CD14-positive monocyte (primary cell): Measurements from ENCODE around the gene WIPF1. TPM values are rescaled to one million over a fixed set of nuclear protein-coding genes. Genes with fewer than 3 reads are reported as not detected.

Experiments used
- DNase-seq, 3 donors: peaks; one replicate each; pipeline ENCODE4 v3.0.0-alpha.2; 2011 to 2022
- H2AFZ ChIP-seq: 2 replicates; pipeline ENCODE4 v1.6.0; 2012; ENCODE audit warnings: mild to moderate bottlenecking, low read depth, low read length, inconsistent platforms; ENCODE audit not compliant: insufficient read depth, poor library complexity, severe bottlenecking
- H3K27ac ChIP-seq, 2 donors: 1 replicate in 1 of 2; 2 replicates in 1 of 2; pipeline ENCODE4 v1.5.1; 2012 to 2013; ENCODE audit warnings: low read length in 2 of 2, control low read depth in 1 of 2, inconsistent platforms in 1 of 2, low read depth in 1 of 2, mild to moderate bottlenecking in 1 of 2
- H3K27me3 ChIP-seq, 2 donors: one replicate each; pipeline versions ENCODE4 v1.6.0 to v1.6.1; 2011 to 2013; ENCODE audit warnings: low read length in 2 of 2; ENCODE audit not compliant: control insufficient read depth in 2 of 2, insufficient read depth in 2 of 2
- H3K36me3 ChIP-seq, 2 donors: replicated peaks in 1 of 2; 1 replicate in 1 of 2; 2 replicates in 1 of 2; pipeline versions ENCODE4 v1.5.1 to v1.6.1; 2012 to 2013; ENCODE audit warnings: low read length in 2 of 2, control low read depth in 1 of 2, inconsistent platforms in 1 of 2, mild to moderate bottlenecking in 1 of 2; ENCODE audit not compliant: insufficient read depth in 2 of 2, control insufficient read depth in 1 of 2
- H3K4me1 ChIP-seq, 2 donors: 1 replicate in 1 of 2; 2 replicates in 1 of 2; pipeline versions ENCODE4 v1.5.1 to v1.6.1; 2012 to 2013; ENCODE audit warnings: low read length in 2 of 2, control low read depth in 1 of 2, inconsistent platforms in 1 of 2, mild to moderate bottlenecking in 1 of 2, moderate library complexity in 1 of 2; ENCODE audit not compliant: insufficient read depth in 2 of 2, control insufficient read depth in 1 of 2
- H3K4me2 ChIP-seq: replicated peaks from 2 replicates; pipeline ENCODE3; 2012; ENCODE audit warnings: low read length, moderate library complexity, mild to moderate bottlenecking; ENCODE audit not compliant: poor library complexity, severe bottlenecking; ENCODE audit errors: extremely low read depth
- H3K4me3 ChIP-seq, 3 experiments: fragments of 200-600 bp in 1 of 3; sonication (generic) in 1 of 3; replicated peaks in 1 of 3; 1 replicate in 2 of 3; 2 replicates in 1 of 3; pipeline ENCODE4 v1.5.1; 2011 to 2013; ENCODE audit warnings: low read length in 3 of 3, mild to moderate bottlenecking in 3 of 3, control low read depth in 2 of 3, low read depth in 2 of 3, inconsistent platforms in 1 of 3, moderate library complexity in 1 of 3
- H3K79me2 ChIP-seq: 2 replicates; pipeline ENCODE4 v1.6.0; 2012; ENCODE audit warnings: mild to moderate bottlenecking, control low read depth, inconsistent platforms, low read length, moderate library complexity; ENCODE audit not compliant: insufficient read depth
- H3K9ac ChIP-seq: 2 replicates; pipeline ENCODE4 v1.6.0; 2017; ENCODE audit warnings: low read length, mild to moderate bottlenecking; ENCODE audit not compliant: insufficient read depth, poor library complexity, severe bottlenecking
- H3K9me3 ChIP-seq, 2 donors: replicated peaks in 1 of 2; 1 replicate in 1 of 2; 2 replicates in 1 of 2; pipeline versions ENCODE4 v1.5.1 to v1.6.1; 2012 to 2013; ENCODE audit warnings: low read length in 2 of 2, control low read depth in 1 of 2; ENCODE audit not compliant: control insufficient read depth in 1 of 2, insufficient read depth in 1 of 2
- H4K20me1 ChIP-seq: 2 replicates; pipeline ENCODE4 v1.6.0; 2012; ENCODE audit warnings: mild to moderate bottlenecking, low read length, control low read depth, moderate library complexity; ENCODE audit not compliant: insufficient read depth
- H3K27ac Mint-ChIP-seq, 7 donors: one replicate each; pipeline ENCODE4 v1.8.0; 2020; ENCODE audit warnings: mild to moderate bottlenecking in 7 of 7, mixed read lengths in 7 of 7, moderate library complexity in 6 of 7, inconsistent platforms in 2 of 7
- H3K27me3 Mint-ChIP-seq, 3 donors: one replicate each; pipeline ENCODE4 v1.8.0; 2021 to 2022; ENCODE audit warnings: low read depth in 3 of 3, mild to moderate bottlenecking in 3 of 3, mixed read lengths in 3 of 3, moderate library complexity in 3 of 3, inconsistent platforms in 1 of 3
- H3K36me3 Mint-ChIP-seq, 2 donors: one replicate each; pipeline ENCODE4 v1.8.0; 2020; ENCODE audit warnings: mixed read lengths in 2 of 2, inconsistent platforms in 1 of 2, mild to moderate bottlenecking in 1 of 2
- H3K4me1 Mint-ChIP-seq: one replicate; pipeline ENCODE4 v1.8.0; 2020; ENCODE audit warnings: mild to moderate bottlenecking, mixed read lengths
- H3K4me3 Mint-ChIP-seq, 2 donors: one replicate each; pipeline ENCODE4 v1.8.0; 2020; ENCODE audit warnings: mild to moderate bottlenecking in 2 of 2, mixed read lengths in 2 of 2, moderate library complexity in 1 of 2
- H3K9me3 Mint-ChIP-seq, 7 donors: one replicate each; pipeline ENCODE4 v1.8.0; 2020 to 2022; ENCODE audit warnings: mixed read lengths in 7 of 7, mild to moderate bottlenecking in 6 of 7, moderate library complexity in 6 of 7, inconsistent platforms in 2 of 7
- WGBS: methylation state at CpG from one replicate; pipeline ENCODE4 v1.1.5; 2013; ENCODE audit warnings: missing lambda C conversion rate; ENCODE audit not compliant: insufficient coverage; 5-methylcytosine and 5-hydroxymethylcytosine counted together
- intact Hi-C, 2 donors: fragments of 100-400 bp; cut with micrococcal nuclease; formaldehyde crosslinking; loops; one replicate each; pipeline versions ENCODE4 v1.15.0 to v1.15.1; 2023
- polyA plus RNA-seq, 3 donors: library from polyadenylated mRNA; depleted of rRNA in 1 of 3; unstranded in 2 of 3; stranded (reverse) in 1 of 3; fragments of 300-500 nt in 2 of 3; fragments of >200 nt in 1 of 3; fragmentation: Illumina TruSeq in 2 of 3; gene quantifications; 1 replicate in 2 of 3; 2 replicates in 1 of 3; pipeline ENCODE4 v1.2.3, GENCODE V29; 2012 to 2021
- TF ChIP-seq, protein P1 (sequence below): fragments of 200-600 bp; IDR thresholded peaks from one replicate; pipeline ENCODE4 v1.8.0; 2022; ENCODE audit warnings: antibody characterized with exemption, mild to moderate bottlenecking

WIPF1 gene
- polyA plus RNA-seq, 3 donors, result 43.9 to 126 (median 74.3) TPM

DNA sequence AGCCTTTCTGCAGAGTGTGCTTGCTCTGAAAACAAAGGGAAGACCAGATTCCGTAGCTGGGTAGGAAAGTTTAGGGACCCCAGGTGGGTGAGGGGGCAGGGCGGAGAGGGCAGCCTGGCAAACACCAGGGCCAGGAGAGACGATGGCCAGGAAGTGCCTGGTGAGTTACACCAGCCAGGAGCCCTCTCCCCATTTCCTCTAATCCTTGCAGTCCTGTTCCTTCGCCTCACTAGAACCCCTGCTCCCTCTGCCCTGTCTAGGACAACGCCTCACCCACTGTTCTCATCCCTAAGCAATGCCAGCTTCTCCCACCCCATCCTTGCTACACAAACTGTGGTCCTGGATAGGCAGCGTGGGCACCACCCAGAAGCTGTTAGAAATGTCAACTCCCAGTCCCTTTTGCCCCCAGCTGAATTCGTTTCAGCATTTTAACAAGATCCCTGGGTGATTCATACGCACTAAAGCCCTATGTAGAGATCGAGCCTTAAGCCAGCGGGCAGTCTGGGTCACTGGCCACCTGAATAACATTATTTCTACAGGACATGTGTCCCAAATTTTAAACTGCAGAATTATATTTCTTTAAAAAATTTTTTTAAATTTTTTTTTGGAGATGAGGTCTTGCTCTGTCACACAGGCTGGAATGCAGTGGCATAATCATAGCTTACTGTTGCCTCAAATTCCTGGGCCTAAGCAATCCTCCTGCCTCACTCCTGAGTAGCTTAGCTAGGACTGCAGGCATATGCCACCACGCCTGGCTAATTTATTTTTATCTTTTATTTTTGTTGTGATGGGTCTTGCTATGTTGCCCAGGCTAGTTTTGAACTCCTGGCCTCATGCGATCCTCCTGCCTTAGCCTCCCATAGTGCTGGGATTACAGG is 10.9 kb downstream of the WIPF1 start:
- peaks cover 12 to 17% of the 10 kb centered on the region in 2 donors for H3K4me1 ChIP-seq
- H3K4me1 Mint-ChIP-seq, result peaks cover 46% of the 10 kb centered on the region
- H3K9me3 Mint-ChIP-seq, result peaks cover 0 to 3% (median 0%) of the 10 kb centered on the region in 7 donors
- H3K27me3 Mint-ChIP-seq, result no peaks in the 10 kb centered on the region
- H3K4me3 Mint-ChIP-seq, result no peak overlapping the region
- H3K27ac Mint-ChIP-seq, result peak overlapping the region in 6 of 7 donors; percentile 68 to 93 (median 88)
- H3K27ac ChIP-seq, result peak overlapping the region; percentile 21 to 77
- H3K79me2 ChIP-seq, result peaks cover 100% of the 10 kb centered on the region
- H3K4me2 ChIP-seq, result no peak overlapping the region
- H3K9ac ChIP-seq, result no peak overlapping the region
- no peaks in the 10 kb centered on the region for H3K27me3 ChIP-seq
- no peak overlapping the region for H2AFZ ChIP-seq
- H3K36me3 ChIP-seq, result peaks cover 64 to 86% of the 10 kb centered on the region in 2 donors
- H4K20me1 ChIP-seq, result peaks cover 89% of the 10 kb centered on the region
- 80% methylated on average over 6 of the region's 12 CpGs for WGBS
- TF ChIP-seq, protein P1, sequence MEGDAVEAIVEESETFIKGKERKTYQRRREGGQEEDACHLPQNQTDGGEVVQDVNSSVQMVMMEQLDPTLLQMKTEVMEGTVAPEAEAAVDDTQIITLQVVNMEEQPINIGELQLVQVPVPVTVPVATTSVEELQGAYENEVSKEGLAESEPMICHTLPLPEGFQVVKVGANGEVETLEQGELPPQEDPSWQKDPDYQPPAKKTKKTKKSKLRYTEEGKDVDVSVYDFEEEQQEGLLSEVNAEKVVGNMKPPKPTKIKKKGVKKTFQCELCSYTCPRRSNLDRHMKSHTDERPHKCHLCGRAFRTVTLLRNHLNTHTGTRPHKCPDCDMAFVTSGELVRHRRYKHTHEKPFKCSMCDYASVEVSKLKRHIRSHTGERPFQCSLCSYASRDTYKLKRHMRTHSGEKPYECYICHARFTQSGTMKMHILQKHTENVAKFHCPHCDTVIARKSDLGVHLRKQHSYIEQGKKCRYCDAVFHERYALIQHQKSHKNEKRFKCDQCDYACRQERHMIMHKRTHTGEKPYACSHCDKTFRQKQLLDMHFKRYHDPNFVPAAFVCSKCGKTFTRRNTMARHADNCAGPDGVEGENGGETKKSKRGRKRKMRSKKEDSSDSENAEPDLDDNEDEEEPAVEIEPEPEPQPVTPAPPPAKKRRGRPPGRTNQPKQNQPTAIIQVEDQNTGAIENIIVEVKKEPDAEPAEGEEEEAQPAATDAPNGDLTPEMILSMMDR, result no peak
- peaks cover 82 to 83% of the 10 kb centered on the region in 2 donors for H3K36me3 Mint-ChIP-seq
- H3K9me3 ChIP-seq, result no peaks in the 10 kb centered on the region
- no peak for DNase-seq
- intact Hi-C loops, result no loop called here
- no peak overlapping the region for H3K4me3 ChIP-seq

DNA sequence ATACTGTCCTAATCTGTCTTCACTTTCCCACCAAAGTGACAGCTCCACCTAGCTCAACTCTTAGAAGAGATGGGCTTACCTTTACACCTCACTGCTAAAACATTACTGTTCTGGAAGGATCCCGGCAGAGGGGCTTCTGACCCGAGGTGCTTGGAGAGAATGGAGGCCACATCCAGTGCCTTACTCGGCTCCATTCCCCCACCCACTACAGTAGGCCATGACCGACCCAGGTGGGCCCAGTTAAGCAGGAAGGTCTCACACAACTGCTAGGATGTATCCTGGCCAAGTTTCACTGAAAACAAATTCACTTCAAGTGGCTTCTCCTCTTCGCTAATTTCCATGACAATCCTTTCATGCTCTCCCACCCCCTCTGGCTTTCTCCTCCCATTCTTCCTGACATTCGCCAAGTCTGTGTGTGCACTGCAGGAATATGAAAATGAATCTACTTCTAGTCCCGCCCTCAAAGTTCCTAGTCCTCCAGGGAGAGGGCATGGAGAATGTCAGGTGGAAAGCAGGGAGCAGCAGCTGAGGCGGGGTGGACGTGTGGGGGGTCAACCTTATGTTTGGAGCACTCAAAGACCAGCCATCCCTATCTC is 11.8 kb downstream of the WIPF1 start:
- peaks cover 73 to 87% of the 10 kb centered on the region in 2 donors for H3K36me3 ChIP-seq
- peaks cover 97% of the 10 kb centered on the region for H4K20me1 ChIP-seq
- 93% methylated on average over 5 of the region's 9 CpGs for WGBS
- intact Hi-C loops, result no loop called here
- peaks cover 40% of the 10 kb centered on the region for H3K4me1 Mint-ChIP-seq
- H3K27ac ChIP-seq, result peak overlapping the region in 1 of 2 donors; percentile 70
- no peak overlapping the region for H3K4me3 Mint-ChIP-seq
- no peak overlapping the region for H2AFZ ChIP-seq
- DNase-seq, result no peak
- TF ChIP-seq, protein P1, result no peak
- H3K9me3 Mint-ChIP-seq, result peaks cover 0 to 3% (median 0%) of the 10 kb centered on the region in 7 donors
- H3K9me3 ChIP-seq, result no peaks in the 10 kb centered on the region
- no peak overlapping the region for H3K9ac ChIP-seq
- H3K27me3 ChIP-seq, result no peaks in the 10 kb centered on the region
- peaks cover 84 to 88% of the 10 kb centered on the region in 2 donors for H3K36me3 Mint-ChIP-seq
- no peaks in the 10 kb centered on the region for H3K27me3 Mint-ChIP-seq
- peaks cover 6 to 8% of the 10 kb centered on the region in 2 donors for H3K4me1 ChIP-seq
- no peak overlapping the region for H3K4me2 ChIP-seq
- H3K4me3 ChIP-seq, result no peak overlapping the region
- H3K27ac Mint-ChIP-seq, result peak overlapping the region; percentile 13 to 85 (median 81)
- peaks cover 100% of the 10 kb centered on the region for H3K79me2 ChIP-seq
